ENCODE results near the gene RPS6KC1.

Gene RPS6KC1

DNA sequence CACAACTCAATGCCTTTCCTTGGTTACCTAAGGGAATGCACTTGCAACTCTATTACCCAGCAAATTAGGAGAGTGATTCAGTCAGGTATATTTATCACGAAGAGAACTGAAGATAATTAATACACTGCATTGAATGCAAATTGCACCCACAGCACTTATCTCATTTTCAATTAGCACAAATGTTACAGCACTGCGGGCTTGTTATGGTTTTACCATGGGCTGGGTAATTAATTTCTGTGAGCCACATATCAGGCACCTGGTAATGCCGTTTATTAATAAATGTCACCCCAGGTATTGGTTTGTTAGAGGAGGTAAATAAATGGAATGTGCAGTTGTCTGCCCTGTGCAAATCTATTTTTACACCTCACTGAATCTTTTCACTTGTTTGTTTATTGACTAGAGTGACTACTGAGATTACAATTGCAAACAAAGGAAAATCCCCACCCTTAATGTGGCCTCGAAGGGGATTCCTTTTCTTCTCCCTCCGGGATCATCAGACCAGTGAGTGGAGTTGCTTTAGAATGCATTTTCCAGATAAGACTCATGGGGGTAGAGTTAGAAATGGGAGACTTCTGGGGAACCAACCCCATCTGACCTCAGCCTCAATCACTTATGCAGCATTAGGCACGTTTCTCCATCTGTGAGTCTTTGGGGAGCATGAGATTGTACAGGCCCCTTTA, 269.3 kb downstream of the RPS6KC1 start:
- no peaks in the 10 kb centered on the region for H3K79me2 ChIP-seq (ENCODE audit: insufficient read depth, low read depth)
- H2AFZ ChIP-seq (ENCODE audit: low read depth) = no peak overlapping the region
- H3K9ac ChIP-seq = no peak overlapping the region
- no peaks in the 10 kb centered on the region for H4K20me1 ChIP-seq (ENCODE audit: insufficient read depth)
- no peaks in the 10 kb centered on the region for H3K4me1 ChIP-seq (ENCODE audit: low read depth, poor library complexity, severe bottlenecking)
- no peak overlapping the region for H3K4me2 ChIP-seq
- H3K4me3 ChIP-seq (IDR thresholded peaks at IDR 0.05; ENCODE audit: insufficient read depth, low read depth, low read length) = no peak overlapping the region
- TF ChIP-seq, protein P1, sequence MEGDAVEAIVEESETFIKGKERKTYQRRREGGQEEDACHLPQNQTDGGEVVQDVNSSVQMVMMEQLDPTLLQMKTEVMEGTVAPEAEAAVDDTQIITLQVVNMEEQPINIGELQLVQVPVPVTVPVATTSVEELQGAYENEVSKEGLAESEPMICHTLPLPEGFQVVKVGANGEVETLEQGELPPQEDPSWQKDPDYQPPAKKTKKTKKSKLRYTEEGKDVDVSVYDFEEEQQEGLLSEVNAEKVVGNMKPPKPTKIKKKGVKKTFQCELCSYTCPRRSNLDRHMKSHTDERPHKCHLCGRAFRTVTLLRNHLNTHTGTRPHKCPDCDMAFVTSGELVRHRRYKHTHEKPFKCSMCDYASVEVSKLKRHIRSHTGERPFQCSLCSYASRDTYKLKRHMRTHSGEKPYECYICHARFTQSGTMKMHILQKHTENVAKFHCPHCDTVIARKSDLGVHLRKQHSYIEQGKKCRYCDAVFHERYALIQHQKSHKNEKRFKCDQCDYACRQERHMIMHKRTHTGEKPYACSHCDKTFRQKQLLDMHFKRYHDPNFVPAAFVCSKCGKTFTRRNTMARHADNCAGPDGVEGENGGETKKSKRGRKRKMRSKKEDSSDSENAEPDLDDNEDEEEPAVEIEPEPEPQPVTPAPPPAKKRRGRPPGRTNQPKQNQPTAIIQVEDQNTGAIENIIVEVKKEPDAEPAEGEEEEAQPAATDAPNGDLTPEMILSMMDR (conservative IDR thresholded peaks at IDR 0.05; ENCODE audit: low read depth, low read length) = no peak
- no peaks in the 10 kb centered on the region for H3K36me3 ChIP-seq (ENCODE audit: insufficient read depth)
- H3K27me3 ChIP-seq (ENCODE audit: insufficient read depth, low read depth) = no peaks in the 10 kb centered on the region
- H3K27ac ChIP-seq = no peak overlapping the region
